AG04449 (cell line): ENCODE data around the gene POLA2.
"Not testable (repeated sequence)": the region's sequence is repeated elsewhere in the genome, so short reads cannot be mapped to it uniquely, and the experiment has no call there.

ENCODE experiments used
- CTCF ChIA-PET: fragments of 350-600 bp; formaldehyde crosslinking; extraction: SDS; loops from one replicate; lab custom pipeline; 2021; ENCODE audit warnings: antibody characterized with exemption; lab: Yijun Ruan, JAX
- POLR2A ChIA-PET: fragments of 400-600, 350-600 bp; formaldehyde crosslinking; extraction: SDS; loops from one replicate; lab custom pipeline; 2020; ENCODE audit warnings: antibody characterized with exemption, inconsistent platforms; lab: Yijun Ruan, JAX
- DNase-seq: peaks from one replicate; pipeline ENCODE4 v3.0.0-alpha.2; 2010; ENCODE audit warnings: low read depth, low spot score
- H3K4me3 ChIP-seq: 2 replicates; pipeline ENCODE4 v1.5.1; 2011; ENCODE audit warnings: low read depth, mild to moderate bottlenecking, control low read depth, low read length
- CTCF ChIP-seq: IDR thresholded peaks from one replicate; pipeline ENCODE4 v1.5.1; 2011; ENCODE audit warnings: mild to moderate bottlenecking, moderate library complexity, low read length, control low read depth, inconsistent platforms; ENCODE audit not compliant: insufficient read depth; ENCODE audit errors: missing control alignments

POLA2 gene

DNA sequence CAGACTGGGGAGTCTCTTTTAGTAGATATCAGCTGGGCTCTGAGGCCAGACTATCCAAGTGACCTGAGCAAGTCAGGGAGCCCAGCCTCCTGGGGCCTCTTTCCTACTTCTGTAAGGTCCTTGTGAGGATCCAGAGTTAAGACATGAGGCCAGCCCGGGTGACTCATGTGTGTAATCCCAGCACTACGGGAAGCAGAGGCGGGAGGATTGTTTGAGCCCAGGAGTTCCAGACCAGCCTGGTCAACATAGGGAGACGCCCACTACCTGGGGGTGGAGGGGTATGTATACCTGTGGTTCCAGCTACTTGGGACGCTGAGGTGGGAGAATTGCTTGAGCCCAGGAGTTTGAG, 36.9 kb upstream of the POLA2 start:
- no peak overlapping the region for H3K4me3 ChIP-seq
- peak; percentile 23 for DNase-seq
- CTCF ChIA-PET, result interaction anchor here (1.1 to 7.4 kb wide), 16 partner anchors 10 to 129 kb away, joined by 3 to 102 read pairs (median 8); partner anchors contain the start of genes CDC42EP2, DPF2, POLA2 and TIGD3
- POLR2A ChIA-PET, result no interaction called here
- TF ChIP-seq CTCF, result no peak

DNA sequence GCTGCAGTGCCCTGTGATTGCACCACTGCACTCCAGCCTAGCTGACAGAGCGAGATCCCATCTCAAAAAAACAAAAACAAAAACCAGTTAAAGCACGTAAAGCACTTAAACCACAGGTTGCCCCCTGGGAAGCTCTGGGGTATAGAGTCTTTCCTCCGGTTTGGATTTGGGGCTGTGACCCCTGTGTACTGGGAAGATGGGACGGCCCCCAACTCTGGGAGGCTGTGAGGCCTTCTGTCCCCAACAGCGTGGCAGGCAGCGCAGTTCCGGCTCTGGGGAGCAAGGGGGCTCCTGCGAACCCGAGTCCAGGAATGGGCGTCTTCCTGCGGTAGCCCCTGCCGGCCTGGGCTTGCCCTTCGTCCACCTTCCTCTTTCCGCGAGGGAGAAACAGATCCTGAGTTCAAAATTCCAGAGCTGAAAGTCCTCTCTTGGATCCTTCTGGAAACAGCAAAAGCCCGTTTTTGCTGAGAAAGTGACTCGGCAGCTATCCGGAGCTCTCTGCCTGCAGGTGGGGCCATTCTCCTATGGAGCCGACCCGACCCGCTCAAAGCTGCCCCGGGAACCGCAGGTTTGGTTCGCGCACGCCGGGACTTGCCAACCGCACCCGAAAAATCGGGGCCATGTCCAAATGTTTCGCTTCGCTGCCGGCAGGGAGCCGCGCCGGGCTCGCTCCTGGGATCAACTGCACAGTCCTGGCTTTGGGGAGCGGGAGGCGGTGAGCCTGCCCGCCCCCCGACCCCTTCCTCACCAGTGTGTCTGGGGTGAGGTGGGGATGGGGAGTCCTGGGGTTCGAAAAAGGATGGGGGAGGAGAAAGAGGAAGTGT, 36.3 kb upstream of the POLA2 start:
- peak overlapping the region; percentile 49 for H3K4me3 ChIP-seq
- POLR2A ChIA-PET, result interaction anchor here (0.6 kb wide), 2 partner anchors 91 to 103 kb away, joined by 3 to 4 read pairs; no protein-coding TSS in a partner anchor
- peak; percentile 47 for TF ChIP-seq CTCF
- DNase-seq, result no peak
- CTCF ChIA-PET, result interaction anchor here (0.8 to 7.4 kb wide), 22 partner anchors 10 to 130 kb away, joined by 3 to 102 read pairs (median 5); partner anchors contain the start of genes CDC42EP2, DPF2, POLA2 and TIGD3

DNA sequence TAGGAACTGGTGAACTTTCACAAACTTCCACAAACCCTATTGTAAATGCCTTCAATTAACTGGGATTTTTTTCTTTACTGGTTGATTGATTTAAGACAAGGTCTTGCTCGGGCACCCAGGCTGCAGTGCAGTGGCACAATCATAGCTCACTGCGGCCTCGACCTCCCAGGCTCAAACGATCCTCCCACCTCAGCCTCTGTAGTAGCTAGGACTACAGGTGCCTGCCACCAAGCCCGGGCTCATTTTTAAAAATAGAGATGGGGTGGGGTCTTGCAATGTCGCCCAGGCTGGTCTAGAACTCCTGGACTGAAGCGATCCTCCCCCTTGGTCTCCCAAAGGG, 35.7 kb upstream of the POLA2 start:
- POLR2A ChIA-PET, result interaction anchor here (0.6 kb wide), 2 partner anchors 91 to 102 kb away, joined by 3 to 4 read pairs; no protein-coding TSS in a partner anchor
- CTCF ChIA-PET, result interaction anchor here (0.8 to 7.4 kb wide), 19 partner anchors 10 to 130 kb away, joined by 3 to 102 read pairs (median 7); partner anchors contain the start of genes CDC42EP2, DPF2 and POLA2
- peak overlapping the region; percentile 49 for H3K4me3 ChIP-seq
- no peak for TF ChIP-seq CTCF
- DNase-seq, result no peak

- ChIA-PET CTCF (interaction anchor here (1.0 to 7.4 kb wide), 9 partner anchors 14 to 104 kb away, joined by 3 to 102 read pairs (median 4); partner anchors contain the start of genes CDC42EP2 and DPF2), POLR2A (no interaction called here)
- no peak for TF ChIP-seq CTCF
- no peak for DNase-seq
- no peak overlapping the region for H3K4me3 ChIP-seq
These were observed 33.9 kb upstream of the POLA2 start for GRCh38 chr11:65227879-65228278.

DNA sequence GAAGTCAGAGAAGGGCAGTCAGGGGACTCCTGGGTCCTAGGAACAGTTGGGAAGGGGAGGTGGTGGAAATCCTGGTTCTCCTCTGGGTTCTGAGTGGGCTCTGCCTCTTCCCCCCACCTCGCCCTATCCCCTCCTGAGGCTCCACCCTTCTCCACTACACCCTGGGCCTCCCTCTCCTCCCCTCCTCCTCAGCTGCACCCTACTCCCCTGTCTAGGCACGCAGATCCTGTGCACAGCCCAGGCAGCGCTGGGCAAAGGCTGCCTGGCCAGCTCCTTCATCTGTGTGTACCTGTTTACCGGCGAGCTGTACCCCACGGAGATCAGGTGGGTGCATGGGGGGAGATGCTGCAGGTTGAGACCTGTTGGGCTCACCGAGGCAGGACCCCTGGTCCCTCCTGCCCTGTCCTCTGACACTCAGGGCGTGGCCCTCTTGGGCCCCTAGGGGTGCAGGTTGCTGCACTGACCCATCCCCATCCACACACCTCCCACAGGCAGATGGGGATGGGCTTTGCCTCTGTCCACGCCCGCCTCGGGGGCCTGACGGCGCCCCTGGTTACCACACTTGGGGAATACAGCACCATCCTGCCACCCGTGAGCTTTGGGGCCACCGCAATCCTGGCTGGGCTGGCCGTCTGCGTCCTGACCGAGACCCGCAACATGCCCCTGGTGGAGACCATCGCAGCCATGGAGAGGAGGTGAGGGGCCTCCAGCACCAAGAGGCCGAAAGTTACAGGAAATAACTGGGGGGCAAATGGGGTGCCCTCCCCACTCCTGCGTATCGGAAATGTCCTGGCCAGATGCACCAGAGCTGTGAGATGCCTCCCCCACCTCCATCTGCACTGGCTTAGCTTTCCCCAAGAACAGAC, 25.3 kb upstream of the POLA2 start:
- no peak for TF ChIP-seq CTCF
- ChIA-PET POLR2A (no interaction called here), CTCF (interaction anchor here (1.0 to 2.1 kb wide), 2 partner anchors 11 to 33 kb away, joined by 3 to 9 read pairs; no protein-coding TSS in a partner anchor)
- no peak for DNase-seq
- H3K4me3 ChIP-seq, result no peak overlapping the region

DNA sequence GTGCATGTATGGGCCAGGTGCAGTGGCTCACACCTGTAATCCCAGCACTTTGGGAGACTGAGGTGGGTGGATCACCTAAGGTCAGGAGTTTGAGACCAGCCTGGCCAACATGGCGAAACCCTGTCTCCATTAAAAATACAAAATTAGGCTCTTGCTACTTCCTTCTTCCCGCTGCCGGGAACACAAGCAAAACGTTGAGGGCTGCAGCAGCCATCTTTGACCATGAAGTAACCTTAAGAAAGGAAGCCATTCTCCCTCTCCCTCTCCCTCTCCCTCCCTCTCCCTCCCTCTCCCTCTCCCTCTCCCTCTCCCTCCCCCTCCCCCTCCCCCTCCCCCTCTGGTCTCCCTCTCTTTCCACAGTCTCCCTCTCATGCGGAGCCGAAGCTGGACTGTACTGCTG, 23.5 kb upstream of the POLA2 start:
- POLR2A ChIA-PET, H3K4me3 ChIP-seq, DNase-seq, CTCF ChIA-PET: not testable (repeated sequence)
